HCT116 (cell line): ENCODE measurements around the gene CDON.

Experiments
- CBX3 ChIP-seq: IDR thresholded peaks from 2 replicates; pipeline ENCODE4 v1.6.1; 2012; ENCODE audit warnings: low read depth
- CEBPB ChIP-seq: IDR thresholded peaks from 2 replicates; pipeline ENCODE4 v1.6.1; 2012; ENCODE audit warnings: low read depth
- EGR1 ChIP-seq: IDR thresholded peaks from 2 replicates; pipeline ENCODE4 v1.6.1; 2012; ENCODE audit warnings: low read depth
- EZH2 ChIP-seq: fragments of 200-600 bp; sonication (generic); IDR thresholded peaks from 2 replicates; pipeline ENCODE4 v1.6.1; 2017; ENCODE audit warnings: antibody characterized with exemption, mixed run types
- JUND ChIP-seq: IDR thresholded peaks from 2 replicates; pipeline ENCODE4 v1.6.1; 2012
- POLR2A ChIP-seq: IDR thresholded peaks from 2 replicates; pipeline ENCODE4 v1.7.0; 2011; ENCODE audit warnings: borderline replicate concordance; ENCODE audit not compliant: insufficient read depth, insufficient read length; ENCODE audit errors: extremely low read depth
- POLR2AphosphoS5 ChIP-seq: IDR thresholded peaks from 2 replicates; pipeline ENCODE4 v1.6.1; 2011; ENCODE audit warnings: mild to moderate bottlenecking, low read depth, low read length, moderate library complexity
- RAD21 ChIP-seq: IDR thresholded peaks from 2 replicates; pipeline ENCODE4 v1.6.1; 2012; ENCODE audit warnings: low read depth, mild to moderate bottlenecking
- REST ChIP-seq: IDR thresholded peaks from 2 replicates; pipeline ENCODE4 v1.6.1; 2012; ENCODE audit warnings: low read depth
- SIN3A ChIP-seq: IDR thresholded peaks from 2 replicates; pipeline ENCODE4 v1.6.1; 2012; ENCODE audit warnings: low read depth
- SP1 ChIP-seq: IDR thresholded peaks from 2 replicates; pipeline ENCODE4 v1.6.1; 2012; ENCODE audit warnings: low read depth
- ZBTB33 ChIP-seq: IDR thresholded peaks from 2 replicates; pipeline ENCODE4 v1.6.1; 2011; ENCODE audit warnings: mild to moderate bottlenecking, low read length, moderate library complexity; ENCODE audit not compliant: insufficient replicate concordance; ENCODE audit errors: extremely low read depth
- ZNF274 ChIP-seq: fragments of 200-500 bp; sonication (Bioruptor generic); IDR thresholded peaks from 2 replicates; pipeline ENCODE4 v1.6.1; 2014; ENCODE audit warnings: mild to moderate bottlenecking, low read depth, low read length, inconsistent platforms
- TF ChIP-seq, protein P1 (sequence below), 3 experiments: fragments of 200-600 bp in 1 of 3; sonication (generic) in 1 of 3; IDR thresholded peaks in 2 of 3; conservative IDR thresholded peaks in 1 of 3; 2 replicates each; pipeline ENCODE4 v1.5.1; 2012 to 2017; ENCODE audit warnings: low read depth in 2 of 3, low read length in 2 of 3, antibody characterized with exemption in 1 of 3, borderline replicate concordance in 1 of 3, control low read depth in 1 of 3, mild to moderate bottlenecking in 1 of 3, mixed read lengths in 1 of 3, mixed run types in 1 of 3, moderate library complexity in 1 of 3; ENCODE audit not compliant: insufficient read depth in 1 of 3

- TF ChIP-seq, protein P1, sequence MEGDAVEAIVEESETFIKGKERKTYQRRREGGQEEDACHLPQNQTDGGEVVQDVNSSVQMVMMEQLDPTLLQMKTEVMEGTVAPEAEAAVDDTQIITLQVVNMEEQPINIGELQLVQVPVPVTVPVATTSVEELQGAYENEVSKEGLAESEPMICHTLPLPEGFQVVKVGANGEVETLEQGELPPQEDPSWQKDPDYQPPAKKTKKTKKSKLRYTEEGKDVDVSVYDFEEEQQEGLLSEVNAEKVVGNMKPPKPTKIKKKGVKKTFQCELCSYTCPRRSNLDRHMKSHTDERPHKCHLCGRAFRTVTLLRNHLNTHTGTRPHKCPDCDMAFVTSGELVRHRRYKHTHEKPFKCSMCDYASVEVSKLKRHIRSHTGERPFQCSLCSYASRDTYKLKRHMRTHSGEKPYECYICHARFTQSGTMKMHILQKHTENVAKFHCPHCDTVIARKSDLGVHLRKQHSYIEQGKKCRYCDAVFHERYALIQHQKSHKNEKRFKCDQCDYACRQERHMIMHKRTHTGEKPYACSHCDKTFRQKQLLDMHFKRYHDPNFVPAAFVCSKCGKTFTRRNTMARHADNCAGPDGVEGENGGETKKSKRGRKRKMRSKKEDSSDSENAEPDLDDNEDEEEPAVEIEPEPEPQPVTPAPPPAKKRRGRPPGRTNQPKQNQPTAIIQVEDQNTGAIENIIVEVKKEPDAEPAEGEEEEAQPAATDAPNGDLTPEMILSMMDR (IDR thresholded peaks at IDR 0.05 in 2 of 3, conservative IDR thresholded peaks at IDR 0.05 in 1 of 3; ENCODE audit: borderline replicate concordance in 1 of 3, insufficient read depth in 1 of 3, low read depth in 2 of 3, low read length in 2 of 3): no peak
- no peak for TF ChIP-seq SP1
- no peak for TF ChIP-seq POLR2A
- no peak for TF ChIP-seq CBX3
- no peak for TF ChIP-seq EZH2
- no peak for TF ChIP-seq JUND
- no peak for TF ChIP-seq ZBTB33
- TF ChIP-seq REST: no peak
- TF ChIP-seq POLR2AphosphoS5: no peak
- no peak for TF ChIP-seq CEBPB
- no peak for TF ChIP-seq SIN3A
- TF ChIP-seq EGR1: no peak
- no peak for TF ChIP-seq RAD21
- no peak for TF ChIP-seq ZNF274
These were observed 84.4 kb downstream of the CDON start for GRCh38 chr11:125978181-125978716.
